HG03066 (cell line): ENCODE measurements around the gene XPO6.

Experiments used
- ATAC-seq: cut with Tn5 transposase; IDR thresholded peaks from one replicate; pipeline ENCODE4 v1.9.1; 2021; ENCODE audit warnings: low read depth; ENCODE audit not compliant: unreplicated experiment

XPO6 gene

DNA sequence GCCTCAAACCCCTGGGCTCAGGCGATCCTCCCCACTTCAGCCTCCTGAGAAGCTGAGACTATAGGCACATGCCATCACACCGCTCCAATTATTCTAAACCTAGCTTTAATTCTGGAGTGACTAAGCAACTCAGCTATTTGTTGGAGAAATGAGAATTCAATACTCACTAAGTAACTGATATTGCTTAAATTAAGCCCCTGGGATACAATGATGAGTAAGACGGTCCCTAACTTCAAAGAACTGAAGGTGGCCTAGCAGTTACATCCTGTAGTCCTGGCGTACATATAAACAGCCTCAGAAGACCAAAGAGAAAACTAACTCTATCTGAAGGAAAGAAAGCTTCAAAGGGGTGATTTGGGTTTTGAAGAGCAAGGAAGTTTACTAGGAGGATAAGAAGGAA is 25.0 kb downstream of the XPO6 start:
- ATAC-seq = no peak

DNA sequence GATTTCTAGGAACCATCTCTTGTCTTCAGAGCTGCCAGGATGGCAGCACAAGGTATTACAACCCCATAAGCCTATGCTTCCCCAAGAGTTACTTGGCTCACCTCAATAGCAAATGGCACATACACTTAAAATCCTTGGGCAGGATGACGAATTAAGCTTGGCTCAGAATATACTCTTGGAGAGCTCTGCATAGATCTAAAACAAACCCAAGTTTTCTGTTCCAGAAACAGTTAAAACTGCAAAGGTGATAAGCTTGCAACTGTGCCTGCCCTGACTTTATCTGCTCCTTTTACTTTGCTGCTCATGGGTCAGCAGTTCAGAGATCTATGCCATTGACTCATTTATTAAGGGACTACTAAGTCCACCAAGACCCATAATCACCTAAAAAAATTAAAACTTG is 26.1 kb downstream of the XPO6 start:
- no peak for ATAC-seq

GRCh38 chr16:28184625-28185024 is 27.1 kb downstream of the XPO6 start:
- ATAC-seq = no peak

DNA sequence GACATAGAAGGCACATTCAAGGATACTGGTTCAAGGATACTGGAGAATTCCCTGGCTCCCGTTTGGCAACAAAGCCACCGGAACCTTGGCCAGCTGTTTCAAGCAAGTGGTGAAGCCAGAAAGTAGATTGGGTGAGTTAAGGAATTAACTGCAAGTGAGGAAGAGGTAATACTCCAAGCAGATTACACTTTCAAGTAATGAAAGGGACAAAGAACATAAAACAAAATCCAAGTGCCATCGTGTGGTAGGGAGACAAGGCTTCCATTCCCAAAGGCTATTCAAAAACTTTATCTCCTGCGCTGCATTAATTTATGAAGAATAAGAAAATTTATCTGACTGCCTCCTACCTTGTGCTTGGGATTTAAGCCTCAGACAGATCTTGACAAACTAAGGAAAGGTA is 27.8 kb downstream of the XPO6 start:
- no peak for ATAC-seq

DNA sequence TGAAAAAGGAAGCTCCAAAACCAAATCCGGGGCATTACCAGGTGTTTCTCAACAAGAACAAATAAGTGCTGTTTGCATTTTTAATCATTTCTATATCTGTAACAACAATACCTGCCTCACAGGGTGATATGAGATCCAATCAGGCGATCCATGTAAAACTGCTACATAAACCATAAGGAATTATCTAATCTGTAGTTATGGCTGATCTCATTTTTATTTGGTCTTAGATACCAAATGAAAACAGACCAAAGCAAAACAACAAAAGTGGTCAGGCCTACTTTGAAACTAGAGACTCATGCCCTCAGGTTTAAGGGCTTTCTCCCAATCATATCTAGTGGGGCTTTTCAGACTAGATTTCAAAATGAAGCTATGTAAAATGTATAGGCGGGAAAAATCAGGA is 28.3 kb downstream of the XPO6 start:
- no peak for ATAC-seq

GRCh38 chr16:28182801-28183200 is 29.0 kb downstream of the XPO6 start:
- ATAC-seq = no peak

- ATAC-seq = no peak
These were observed 29.6 kb downstream of the XPO6 start for GRCh38 chr16:28182183-28182582.

DNA sequence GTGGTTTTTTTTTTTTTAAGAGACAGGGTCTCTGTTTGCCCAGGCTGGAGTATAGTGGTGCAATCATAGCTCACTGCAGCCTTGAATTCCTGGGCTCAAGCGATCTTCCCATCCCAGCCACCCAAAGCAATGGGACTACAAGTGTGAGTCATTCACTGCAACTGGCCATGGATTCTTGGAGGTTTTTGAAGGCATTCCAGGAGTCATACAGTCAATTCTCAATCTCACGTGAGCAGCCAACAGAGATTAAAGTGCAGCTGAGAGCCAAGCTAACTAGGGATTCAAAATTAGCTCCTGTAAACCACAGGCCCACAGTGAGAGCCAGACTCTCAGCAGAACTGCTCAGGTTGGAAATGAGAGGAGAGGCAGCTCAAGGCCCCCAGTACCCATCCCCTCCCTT is 30.2 kb downstream of the XPO6 start:
- ATAC-seq = no peak

DNA sequence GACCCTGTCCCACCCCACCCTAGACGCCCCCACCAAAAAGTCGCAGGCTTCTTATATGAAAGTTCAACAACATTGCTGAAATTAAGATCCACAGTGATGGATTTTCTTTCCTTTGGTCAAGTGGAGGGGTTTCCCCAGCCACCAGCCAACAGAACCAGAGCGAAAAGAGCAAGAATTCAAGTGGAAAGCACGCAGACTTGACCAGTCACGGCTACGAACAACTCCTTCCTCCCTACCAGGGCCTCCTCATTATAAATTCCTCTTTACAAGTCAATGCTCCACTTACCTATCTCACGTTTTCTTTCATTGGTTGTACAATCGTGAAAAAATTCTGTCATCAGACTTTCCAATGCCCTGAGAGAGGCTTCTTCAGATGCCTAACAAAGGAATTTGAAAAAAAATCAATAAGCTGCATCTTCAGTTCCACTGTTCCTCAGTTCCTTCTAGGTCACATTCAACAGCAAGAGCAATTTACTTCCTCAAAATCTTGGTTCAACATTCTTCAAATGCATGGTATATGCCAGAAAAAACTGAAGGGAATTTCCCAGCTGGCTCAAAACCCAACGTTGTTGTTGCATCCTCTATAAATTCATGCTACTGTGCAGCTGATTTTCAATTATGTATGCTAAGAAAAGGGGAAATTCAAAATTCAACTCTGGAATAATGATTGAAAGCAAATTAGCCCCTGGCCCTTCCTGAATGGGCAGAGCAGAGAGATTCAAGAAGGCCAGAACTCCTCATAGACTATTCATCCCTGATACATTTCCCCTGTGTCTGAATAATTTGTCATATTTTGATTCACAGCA is 30.9 kb downstream of the XPO6 start:
- no peak for ATAC-seq

DNA sequence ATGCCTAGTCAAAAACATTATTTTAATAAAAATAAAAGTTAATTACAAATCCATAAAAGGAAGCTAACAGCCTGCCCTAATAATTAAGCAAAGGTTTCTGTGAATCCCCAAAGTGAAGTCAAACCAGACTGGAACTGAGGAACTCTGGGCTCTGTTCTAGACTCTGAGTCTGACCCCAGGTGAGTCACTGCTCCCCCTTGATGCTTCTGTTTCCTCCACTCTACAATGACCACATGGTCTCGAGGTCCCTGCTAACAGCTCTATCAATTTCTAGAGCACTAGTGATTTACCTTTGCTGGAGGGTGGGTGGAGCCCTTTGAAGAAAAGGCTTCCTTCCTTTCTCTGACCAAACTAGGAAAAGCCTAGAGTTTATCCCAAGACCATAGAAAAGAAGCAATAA is 32.4 kb downstream of the XPO6 start:
- no peak for ATAC-seq

DNA sequence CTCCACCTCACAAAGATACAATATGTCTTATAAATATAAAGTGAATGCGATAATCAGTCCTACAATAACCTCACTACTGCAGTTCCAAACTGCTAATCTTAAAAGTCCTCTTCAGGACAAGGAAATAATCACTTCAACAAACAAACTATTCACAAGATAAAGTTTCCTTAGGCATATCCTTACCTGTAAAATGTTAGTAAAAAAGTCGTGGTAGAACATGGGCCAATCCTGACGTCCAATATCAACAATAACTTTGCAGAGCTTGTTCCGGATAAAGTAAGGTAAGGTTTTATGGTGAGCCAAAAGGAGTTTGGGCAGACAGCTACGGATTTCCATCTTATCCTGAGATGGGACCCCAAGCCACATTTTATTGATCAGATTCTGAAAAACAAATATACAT is 36.0 kb downstream of the XPO6 start:
- ATAC-seq = no peak

DNA sequence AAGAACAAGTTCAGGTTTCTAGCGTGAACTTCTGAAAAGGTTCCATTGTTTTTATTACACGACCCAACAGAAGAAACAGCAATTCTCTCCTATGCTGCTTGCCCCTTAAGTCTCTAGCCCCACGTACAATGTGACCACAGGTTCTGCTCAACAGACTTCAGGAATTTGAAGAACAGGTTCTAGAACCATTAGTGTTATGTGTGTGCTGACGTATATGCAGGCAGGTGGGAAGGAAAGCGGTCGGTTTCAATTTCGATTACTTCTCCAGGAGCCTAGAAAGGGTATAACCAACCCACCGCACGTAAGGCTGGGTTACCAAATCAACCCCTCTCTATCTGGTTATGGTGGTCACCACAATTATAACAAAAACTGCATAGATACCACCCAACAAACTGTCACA is 39.4 kb downstream of the XPO6 start:
- no peak for ATAC-seq

- no peak for ATAC-seq
These were observed 39.9 kb downstream of the XPO6 start for GRCh38 chr16:28171816-28172215.

DNA sequence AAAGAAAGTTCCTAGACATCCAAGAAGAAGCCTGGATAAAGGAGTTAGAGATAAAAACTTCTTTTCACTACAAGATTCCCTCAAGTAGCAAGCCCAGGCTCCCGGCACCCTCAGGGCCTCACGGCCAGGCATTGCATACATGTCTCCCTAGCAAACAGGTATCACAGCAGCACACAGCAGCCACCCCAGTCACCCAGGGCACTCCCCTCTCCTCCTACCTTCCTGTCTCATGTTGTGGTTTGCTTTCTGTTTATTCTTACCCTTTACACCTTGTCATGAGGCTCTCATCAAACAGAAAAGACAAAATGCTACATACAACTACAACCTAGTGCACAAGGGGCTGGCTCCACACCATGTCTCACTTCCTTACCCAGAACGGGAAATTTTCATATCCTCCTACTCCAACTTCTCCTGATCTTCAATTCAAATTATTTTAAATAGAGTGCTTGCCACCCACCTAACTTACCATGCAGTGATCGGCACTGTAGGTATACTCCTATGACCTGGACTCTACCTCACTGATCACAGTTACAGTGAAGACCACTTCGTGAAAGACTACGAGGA is 42.7 kb downstream of the XPO6 start:
- no peak for ATAC-seq

DNA sequence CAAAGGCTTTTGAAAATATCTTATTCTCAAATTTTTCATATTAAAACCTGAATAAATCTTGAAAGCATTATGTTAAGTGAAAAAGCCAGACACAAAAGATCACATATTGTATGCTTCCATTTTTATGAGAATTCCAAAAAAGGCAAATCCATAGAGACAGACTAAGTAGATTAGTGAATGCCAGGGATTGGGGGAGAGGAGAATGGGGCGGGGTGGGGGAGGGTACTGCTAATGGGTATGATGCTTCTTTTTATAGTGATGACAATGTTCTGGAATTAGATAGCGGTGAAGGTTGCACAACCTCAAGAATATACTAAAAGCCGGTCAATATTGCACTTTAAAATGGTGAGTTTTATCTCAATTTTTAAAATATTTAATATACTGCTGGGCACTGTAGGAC is 44.0 kb downstream of the XPO6 start:
- ATAC-seq = no peak

DNA sequence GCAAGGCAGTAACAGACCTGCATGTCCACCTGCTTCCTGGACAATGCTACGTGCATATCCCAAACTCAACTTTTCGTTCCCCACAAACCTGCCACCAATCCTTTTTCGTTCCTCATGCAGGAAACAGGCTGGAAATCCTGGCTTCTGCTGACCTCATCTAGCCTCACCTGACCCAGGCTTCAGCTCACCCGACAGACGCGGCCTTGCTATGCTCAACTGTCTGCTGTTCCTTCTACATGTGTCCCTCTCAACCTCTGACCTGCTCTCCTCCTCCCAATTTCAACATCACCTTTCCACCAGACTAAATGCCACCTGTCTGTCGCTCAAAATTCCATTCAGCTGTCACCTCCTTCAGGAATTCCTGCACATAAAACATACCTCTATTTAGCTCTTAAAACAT is 44.5 kb downstream of the XPO6 start:
- ATAC-seq = no peak

DNA sequence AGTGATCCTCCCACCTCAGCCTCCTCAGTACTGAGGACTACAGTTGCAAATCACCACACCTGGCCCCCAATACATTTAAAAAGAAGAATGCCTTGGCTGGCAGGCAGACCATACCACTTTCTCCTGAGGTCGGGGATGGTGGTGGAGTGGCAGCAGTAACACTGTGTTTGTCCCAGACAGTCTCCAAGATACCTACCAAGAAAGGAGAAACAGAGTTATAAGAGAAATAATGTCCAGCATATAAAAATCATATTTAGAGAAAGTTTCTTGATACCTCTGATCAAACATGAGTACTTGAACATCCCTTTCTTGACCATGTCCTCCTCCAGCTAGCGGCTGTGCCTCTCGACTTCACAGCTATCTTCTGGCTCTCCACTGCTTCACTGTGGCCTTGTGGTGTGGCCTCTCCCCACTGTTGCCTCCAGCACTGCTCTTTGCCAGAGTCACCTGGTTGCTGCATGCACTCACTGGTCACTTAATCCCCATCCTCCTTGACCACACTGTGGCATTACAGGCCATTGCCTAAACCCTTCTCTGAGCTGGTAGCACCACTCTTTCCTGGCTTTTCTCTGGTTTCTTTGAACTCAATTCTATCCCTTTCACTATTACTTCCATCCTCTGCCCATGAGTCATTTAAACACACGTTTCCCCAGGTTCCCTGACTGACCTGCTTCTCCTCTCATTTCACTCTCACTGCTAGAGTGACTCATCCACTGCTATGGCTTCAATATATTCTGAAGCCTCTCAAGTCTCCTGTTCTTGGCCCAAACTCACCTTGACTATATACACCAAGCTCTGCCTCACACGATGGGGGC is 45.2 kb downstream of the XPO6 start:
- no peak for ATAC-seq

DNA sequence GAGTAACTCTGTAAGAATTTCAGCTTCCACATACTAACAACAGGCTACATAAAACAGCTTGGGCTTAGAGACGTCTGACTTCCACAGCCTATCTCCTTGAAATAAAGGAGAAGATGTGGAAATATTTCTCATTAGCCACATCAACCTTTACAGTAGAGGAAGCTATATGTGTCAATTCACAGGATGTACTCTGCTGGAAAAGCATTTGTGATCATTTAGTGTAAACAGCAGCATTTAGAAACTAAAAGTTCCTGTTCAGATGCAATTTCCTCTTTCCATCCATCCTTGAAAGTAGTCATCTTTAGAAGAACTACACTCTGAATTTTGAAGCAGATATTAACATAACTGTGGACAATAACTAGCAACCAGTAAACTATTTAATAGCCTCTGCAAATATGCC is 46.2 kb downstream of the XPO6 start:
- ATAC-seq = no peak

DNA sequence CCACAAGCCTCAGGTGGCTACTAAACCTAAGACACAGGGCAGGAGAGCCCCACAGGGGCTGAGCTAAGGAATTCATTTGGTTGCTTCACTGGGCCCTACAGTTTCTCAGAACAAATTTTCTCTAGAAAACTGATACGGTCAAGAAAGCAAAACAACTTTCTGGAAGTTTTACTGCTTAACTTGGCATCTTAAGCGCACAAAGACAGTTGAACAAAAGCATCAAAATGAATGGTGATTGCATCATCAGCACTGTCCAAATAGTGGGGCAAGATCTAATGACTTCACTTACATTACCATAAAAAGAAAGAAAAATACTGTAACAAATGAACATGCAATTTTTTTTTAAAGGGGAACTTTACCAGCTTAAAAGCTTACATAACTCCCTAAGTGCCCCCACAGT is 47.6 kb downstream of the XPO6 start:
- no peak for ATAC-seq

- ATAC-seq = no peak
These were observed 48.1 kb downstream of the XPO6 start for GRCh38 chr16:28163699-28164098.

DNA sequence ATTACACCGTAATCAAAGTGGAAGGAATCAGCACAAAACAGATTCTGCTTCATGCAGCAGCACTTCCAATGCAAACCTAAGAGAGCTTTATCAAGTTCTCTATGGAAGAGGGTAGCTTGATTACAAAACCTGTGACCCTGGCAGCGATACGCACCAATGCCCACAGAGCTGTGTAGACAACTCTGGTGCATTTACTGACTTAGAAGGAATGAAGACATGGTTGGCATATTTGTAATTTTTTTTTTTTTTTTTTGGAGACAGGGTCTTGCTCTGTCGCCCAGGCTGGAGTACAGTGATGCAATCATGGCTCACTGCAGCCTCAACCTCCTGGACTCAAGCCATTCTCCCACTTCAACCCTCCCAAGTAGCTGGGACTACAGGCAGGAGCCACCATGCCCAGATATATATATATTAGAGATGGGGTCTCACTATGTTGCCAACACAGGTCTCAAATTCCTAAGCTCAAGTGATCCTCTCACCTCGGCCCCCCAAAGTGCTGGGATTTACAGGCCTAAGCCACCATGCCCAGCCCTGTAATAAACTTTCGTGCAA is 49.4 kb downstream of the XPO6 start:
- ATAC-seq = no peak
